Measurements from ENCODE around the gene PREX1. TPM values are rescaled to one million over a fixed set of nuclear protein-coding genes. Genes with fewer than 3 reads are reported as not detected.

Gene PREX1
- total and polyA plus RNA-seq, 2 experiments from 2014 or later, result 2.4 to 10.3 TPM

- H4K20me1 ChIP-seq (replicated peaks; ENCODE audit: insufficient read depth), result no peaks in the 10 kb centered on the region
- H3K36me3 ChIP-seq (ENCODE audit: insufficient read depth), result no peaks in the 10 kb centered on the region
- Mint-ChIP-seq H3K4me1 (peaks cover 7% of the 10 kb centered on the region; the same call in 2 of the 3 replicates), H3K27ac (no peak overlapping the region), H3K27me3 (ENCODE audit: insufficient read depth, low read depth, poor library complexity) (peaks cover 15% of the 10 kb centered on the region), H3K9me3 (peaks cover 22% of the 10 kb centered on the region), H3K36me3 (ENCODE audit: low read depth) (peaks cover 6% of the 10 kb centered on the region; the same call in 2 of the 3 replicates), H3K4me3 (no peak overlapping the region)
- H3K4me1 ChIP-seq (ENCODE audit: insufficient read depth), result 0 out of 2 replicates have a peak, but pooled peaks cover 3% of the 10 kb centered on the region
- no peak overlapping the region for H3K27ac ChIP-seq (ENCODE audit: low read depth)
- H2AFZ ChIP-seq, result no peak overlapping the region
- no peak overlapping the region for H3K4me2 ChIP-seq
- H3K4me3 ChIP-seq, result no peak overlapping the region
- no peaks in the 10 kb centered on the region for H3K9me2 ChIP-seq (ENCODE audit: insufficient read depth)
- no peaks in the 10 kb centered on the region for H3F3A ChIP-seq (replicated peaks; ENCODE audit: low read depth)
- ATAC-seq (no peak), DNase-seq (ENCODE audit: low spot score) (no peak)
- no peaks in the 10 kb centered on the region for H3K27me3 ChIP-seq (ENCODE audit: insufficient read depth)
- TF ChIP-seq ZNF331 (CRISPR knock-in tag; IDR thresholded peaks at IDR 0.05; ENCODE audit: low read depth) (no peak), ETS1 (IDR thresholded peaks at IDR 0.05) (no peak), JUNB (IDR thresholded peaks at IDR 0.05; ENCODE audit: unreplicated experiment) (no peak), POLR2AphosphoS5 (IDR thresholded peaks at IDR 0.05; ENCODE audit: low read depth) (no peak), STAT1 (IDR thresholded peaks at IDR 0.05; ENCODE audit: unreplicated experiment) (no peak)
- no peaks in the 10 kb centered on the region for H3K79me2 ChIP-seq (replicated peaks; ENCODE audit: insufficient read depth)
Measured at GRCh38 chr20:48584391-48585060, 243.3 kb downstream of the PREX1 start.

GRCh38 chr20:48583801-48584200, 244.0 kb downstream of the PREX1 start:
- H4K20me1 ChIP-seq (replicated peaks; ENCODE audit: insufficient read depth), result no peaks in the 10 kb centered on the region
- H2AFZ ChIP-seq, result no peak overlapping the region
- no peaks in the 10 kb centered on the region for H3K27me3 ChIP-seq (ENCODE audit: insufficient read depth)
- ATAC-seq (no peak), DNase-seq (ENCODE audit: low spot score) (no peak)
- H3K9me3 Mint-ChIP-seq, result peaks cover 22% of the 10 kb centered on the region
- no peak for TF ChIP-seq POLR2AphosphoS5 (IDR thresholded peaks at IDR 0.05; ENCODE audit: low read depth)
- no peak for TF ChIP-seq NANOG (IDR thresholded peaks at IDR 0.05; ENCODE audit: borderline replicate concordance)
- TF ChIP-seq EZH2 (IDR thresholded peaks at IDR 0.05; ENCODE audit: low read depth, unreplicated experiment), result no peak
- no peak for TF ChIP-seq STAT1 (IDR thresholded peaks at IDR 0.05; ENCODE audit: unreplicated experiment)
- no peak for TF ChIP-seq EZH2phosphoT487 (IDR thresholded peaks at IDR 0.05; ENCODE audit: unreplicated experiment)
- no peak for TF ChIP-seq CTCF (conservative IDR thresholded peaks at IDR 0.05; ENCODE audit: low read depth in 2 of 2)
- TF ChIP-seq ZNF462 (CRISPR knock-in tag; IDR thresholded peaks at IDR 0.05), result no peak
- TF ChIP-seq ZNF114 (CRISPR knock-in tag; IDR thresholded peaks at IDR 0.05), result no peak
- TF ChIP-seq JUNB (IDR thresholded peaks at IDR 0.05; ENCODE audit: unreplicated experiment), result no peak
- no peaks in the 10 kb centered on the region for H3F3A ChIP-seq (replicated peaks; ENCODE audit: low read depth)
- peaks cover 7% of the 10 kb centered on the region for H3K4me1 Mint-ChIP-seq
- no peak overlapping the region for H3K27ac Mint-ChIP-seq
- H3K4me2 ChIP-seq, result no peak overlapping the region
- H3K4me3 Mint-ChIP-seq, result no peak overlapping the region
- H3K27me3 Mint-ChIP-seq (ENCODE audit: insufficient read depth, low read depth, poor library complexity), result peaks cover 15% of the 10 kb centered on the region
- H3K79me2 ChIP-seq (replicated peaks; ENCODE audit: insufficient read depth), result no peaks in the 10 kb centered on the region
- H3K36me3 Mint-ChIP-seq (ENCODE audit: low read depth), result peaks cover 6% of the 10 kb centered on the region; the same call in 2 of the 3 replicates
- H3K4me1 ChIP-seq (ENCODE audit: insufficient read depth), result 0 out of 2 replicates have a peak, but pooled peaks cover 3% of the 10 kb centered on the region
- H3K9me2 ChIP-seq (ENCODE audit: insufficient read depth), result no peaks in the 10 kb centered on the region
- H3K27ac ChIP-seq (ENCODE audit: low read depth), result no peak overlapping the region
- H3K4me3 ChIP-seq, result no peak overlapping the region
- no peaks in the 10 kb centered on the region for H3K36me3 ChIP-seq (ENCODE audit: insufficient read depth)
